HG03175 (cell line): ENCODE results near the gene TMEM225B.
"Not testable (repeated sequence)": the region's sequence is repeated elsewhere in the genome, so short reads cannot be mapped to it uniquely, and the experiment has no call there.

ENCODE experiments used
- ATAC-seq: cut with Tn5 transposase; IDR thresholded peaks from one replicate; pipeline ENCODE4 v1.9.1; 2021; ENCODE audit warnings: mild to moderate bottlenecking, moderate library complexity; ENCODE audit not compliant: unreplicated experiment

The TMEM225B gene

GRCh38 chr7:99653754-99654153 is 55.7 kb downstream of the TMEM225B start:
- ATAC-seq = no peak

DNA sequence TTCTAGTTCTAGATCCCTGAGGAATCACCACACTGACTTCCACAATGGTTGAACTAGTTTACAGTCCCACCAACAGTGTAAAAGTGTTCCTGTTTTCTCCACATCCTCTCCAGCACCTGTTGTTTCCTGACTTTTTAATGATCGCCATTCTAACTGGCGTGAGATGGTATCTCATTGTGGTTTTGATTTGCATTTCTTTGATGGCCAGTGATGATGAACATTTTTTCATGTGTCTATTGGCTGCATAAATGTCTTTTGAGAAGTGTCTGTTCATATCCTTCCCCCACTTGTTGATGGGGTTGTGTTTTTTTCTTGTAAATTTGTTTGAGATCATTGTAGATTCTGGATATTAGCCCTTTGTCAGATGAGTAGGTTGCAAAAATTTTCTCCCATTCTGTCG is 56.6 kb downstream of the TMEM225B start:
- not testable (repeated sequence) for ATAC-seq

DNA sequence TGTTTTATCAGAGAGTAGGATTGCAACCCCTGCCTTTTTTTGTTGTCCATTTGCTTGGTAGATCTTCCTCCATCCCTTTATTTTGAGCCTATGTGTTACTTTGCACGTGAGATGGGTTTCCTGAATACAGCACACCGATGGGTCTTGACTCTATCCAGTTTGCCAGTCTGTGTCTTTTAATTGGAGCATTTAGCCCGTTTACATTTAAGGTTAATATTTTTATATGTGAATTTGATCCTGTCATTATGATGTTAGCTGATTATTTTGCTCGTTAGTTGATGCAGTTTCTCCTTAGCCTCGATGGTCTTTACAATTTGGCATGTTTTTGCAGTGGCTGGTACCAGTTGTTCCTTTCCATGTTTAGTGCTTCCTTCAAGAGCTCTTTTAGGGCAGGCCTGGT is 59.8 kb downstream of the TMEM225B start:
- not testable (repeated sequence) for ATAC-seq
